ENCODE measurements around the gene ATF1.

The ATF1 gene

GRCh38 chr12:50733706-50734105 is 30.2 kb upstream of the ATF1 start:
- Histone ChIP-seq H3K27ac (ENCODE audit: low read depth, low read length) (no peak overlapping the region), H3K9me3 (ENCODE audit: control insufficient read depth, insufficient read depth, low read length) (no peaks in the 10 kb centered on the region), H3K27me3 (ENCODE audit: control insufficient read depth, insufficient read depth, low read length) (no peaks in the 10 kb centered on the region), H3K4me3 (ENCODE audit: low read depth, low read length) (no peak overlapping the region), H3K4me1 (ENCODE audit: control insufficient read depth, insufficient read depth, low read length) (no peaks in the 10 kb centered on the region), H3K36me3 (ENCODE audit: control insufficient read depth, insufficient read depth, low read length) (peaks cover 68% of the 10 kb centered on the region), H3K9ac (ENCODE audit: low read depth, low read length) (no peak overlapping the region)

- H3K36me3 ChIP-seq (ENCODE audit: control insufficient read depth, insufficient read depth, low read length): peaks cover 69% of the 10 kb centered on the region
- H3K4me1 ChIP-seq (ENCODE audit: control insufficient read depth, insufficient read depth, low read length): no peaks in the 10 kb centered on the region
- H3K4me3 ChIP-seq (ENCODE audit: low read depth, low read length): no peak overlapping the region
- H3K9ac ChIP-seq (ENCODE audit: low read depth, low read length): no peak overlapping the region
- no peaks in the 10 kb centered on the region for H3K27me3 ChIP-seq (ENCODE audit: control insufficient read depth, insufficient read depth, low read length)
- no peak overlapping the region for H3K27ac ChIP-seq (ENCODE audit: low read depth, low read length)
- no peaks in the 10 kb centered on the region for H3K9me3 ChIP-seq (ENCODE audit: control insufficient read depth, insufficient read depth, low read length)
These were observed 29.3 kb upstream of the ATF1 start for GRCh38 chr12:50734409-50735263.

GRCh38 chr12:50739611-50740010 is 24.3 kb upstream of the ATF1 start:
- no peak overlapping the region for H3K4me3 ChIP-seq (ENCODE audit: low read depth, low read length)
- H3K9me3 ChIP-seq (ENCODE audit: control insufficient read depth, insufficient read depth, low read length): no peaks in the 10 kb centered on the region
- H3K9ac ChIP-seq (ENCODE audit: low read depth, low read length): no peak overlapping the region
- H3K27me3 ChIP-seq (ENCODE audit: control insufficient read depth, insufficient read depth, low read length): no peaks in the 10 kb centered on the region
- peaks cover 78% of the 10 kb centered on the region for H3K36me3 ChIP-seq (ENCODE audit: control insufficient read depth, insufficient read depth, low read length)
- H3K4me1 ChIP-seq (ENCODE audit: control insufficient read depth, insufficient read depth, low read length): no peaks in the 10 kb centered on the region
- H3K27ac ChIP-seq (ENCODE audit: low read depth, low read length): no peak overlapping the region

- no peak overlapping the region for H3K4me3 ChIP-seq (ENCODE audit: low read depth, low read length)
- H3K27me3 ChIP-seq (ENCODE audit: control insufficient read depth, insufficient read depth, low read length): no peaks in the 10 kb centered on the region
- H3K27ac ChIP-seq (ENCODE audit: low read depth, low read length): no peak overlapping the region
- no peaks in the 10 kb centered on the region for H3K4me1 ChIP-seq (ENCODE audit: control insufficient read depth, insufficient read depth, low read length)
- H3K36me3 ChIP-seq (ENCODE audit: control insufficient read depth, insufficient read depth, low read length): peaks cover 80% of the 10 kb centered on the region
- H3K9ac ChIP-seq (ENCODE audit: low read depth, low read length): no peak overlapping the region
- no peaks in the 10 kb centered on the region for H3K9me3 ChIP-seq (ENCODE audit: control insufficient read depth, insufficient read depth, low read length)
These were observed 23.6 kb upstream of the ATF1 start for GRCh38 chr12:50740307-50740706.

- H3K9ac ChIP-seq (ENCODE audit: low read depth, low read length): no peak overlapping the region
- peaks cover 79% of the 10 kb centered on the region for H3K36me3 ChIP-seq (ENCODE audit: control insufficient read depth, insufficient read depth, low read length)
These were observed 21.1 kb upstream of the ATF1 start for GRCh38 chr12:50742776-50743175.

GRCh38 chr12:50745861-50746260 is 18.0 kb upstream of the ATF1 start:
- H3K4me1 ChIP-seq (ENCODE audit: control insufficient read depth, insufficient read depth, low read length): peaks cover 2% of the 10 kb centered on the region; the same call in 1 of the 2 replicates
- no peak overlapping the region for H3K9ac ChIP-seq (ENCODE audit: low read depth, low read length)
- H3K27me3 ChIP-seq (ENCODE audit: control insufficient read depth, insufficient read depth, low read length): no peaks in the 10 kb centered on the region
- no peak overlapping the region for H3K4me3 ChIP-seq (ENCODE audit: low read depth, low read length)
- H3K36me3 ChIP-seq (ENCODE audit: control insufficient read depth, insufficient read depth, low read length): peaks cover 52% of the 10 kb centered on the region
- H3K9me3 ChIP-seq (ENCODE audit: control insufficient read depth, insufficient read depth, low read length): no peaks in the 10 kb centered on the region
- H3K27ac ChIP-seq (ENCODE audit: low read depth, low read length): no peak overlapping the region

More at GRCh38 chr12:50742776-50743175, 21.1 kb upstream of the ATF1 start:
- H3K9me3 ChIP-seq (ENCODE audit: control insufficient read depth, insufficient read depth, low read length): no peaks in the 10 kb centered on the region
- H3K4me1 ChIP-seq (ENCODE audit: control insufficient read depth, insufficient read depth, low read length): peaks cover 2% of the 10 kb centered on the region; the same call in 1 of the 2 replicates
- no peak overlapping the region for H3K27ac ChIP-seq (ENCODE audit: low read depth, low read length)
- no peaks in the 10 kb centered on the region for H3K27me3 ChIP-seq (ENCODE audit: control insufficient read depth, insufficient read depth, low read length)
- no peak overlapping the region for H3K4me3 ChIP-seq (ENCODE audit: low read depth, low read length)

- H3K27me3 ChIP-seq (ENCODE audit: control insufficient read depth, insufficient read depth, low read length): no peaks in the 10 kb centered on the region
- H3K36me3 ChIP-seq (ENCODE audit: control insufficient read depth, insufficient read depth, low read length): peaks cover 47% of the 10 kb centered on the region
- no peaks in the 10 kb centered on the region for H3K9me3 ChIP-seq (ENCODE audit: control insufficient read depth, insufficient read depth, low read length)
- H3K27ac ChIP-seq (ENCODE audit: low read depth, low read length): no peak overlapping the region
- H3K9ac ChIP-seq (ENCODE audit: low read depth, low read length): no peak overlapping the region
- no peak overlapping the region for H3K4me3 ChIP-seq (ENCODE audit: low read depth, low read length)
- peaks cover 2% of the 10 kb centered on the region; the same call in 1 of the 2 replicates for H3K4me1 ChIP-seq (ENCODE audit: control insufficient read depth, insufficient read depth, low read length)
These were observed 17.5 kb upstream of the ATF1 start for GRCh38 chr12:50746431-50746830.

GRCh38 chr12:50747817-50748216 is 16.1 kb upstream of the ATF1 start:
- Histone ChIP-seq H3K9me3 (ENCODE audit: control insufficient read depth, insufficient read depth, low read length) (no peaks in the 10 kb centered on the region), H3K9ac (ENCODE audit: low read depth, low read length) (no peak overlapping the region), H3K27ac (ENCODE audit: low read depth, low read length) (no peak overlapping the region), H3K27me3 (ENCODE audit: control insufficient read depth, insufficient read depth, low read length) (no peaks in the 10 kb centered on the region), H3K36me3 (ENCODE audit: control insufficient read depth, insufficient read depth, low read length) (peaks cover 38% of the 10 kb centered on the region), H3K4me3 (ENCODE audit: low read depth, low read length) (no peak overlapping the region), H3K4me1 (ENCODE audit: control insufficient read depth, insufficient read depth, low read length) (peaks cover 2% of the 10 kb centered on the region; the same call in 1 of the 2 replicates)

GRCh38 chr12:50749459-50749882 is 14.4 kb upstream of the ATF1 start:
- H3K27ac ChIP-seq (ENCODE audit: low read depth, low read length): peak overlapping the region; percentile 14
- H3K9me3 ChIP-seq (ENCODE audit: control insufficient read depth, insufficient read depth, low read length): no peaks in the 10 kb centered on the region
- peaks cover 2% of the 10 kb centered on the region; the same call in 1 of the 2 replicates for H3K4me1 ChIP-seq (ENCODE audit: control insufficient read depth, insufficient read depth, low read length)
- H3K27me3 ChIP-seq (ENCODE audit: control insufficient read depth, insufficient read depth, low read length): no peaks in the 10 kb centered on the region
- peaks cover 26% of the 10 kb centered on the region for H3K36me3 ChIP-seq (ENCODE audit: control insufficient read depth, insufficient read depth, low read length)
- no peak overlapping the region for H3K9ac ChIP-seq (ENCODE audit: low read depth, low read length)
- H3K4me3 ChIP-seq (ENCODE audit: low read depth, low read length): no peak overlapping the region

GRCh38 chr12:50750366-50750765 is 13.5 kb upstream of the ATF1 start:
- H3K36me3 ChIP-seq (ENCODE audit: control insufficient read depth, insufficient read depth, low read length): peaks cover 17% of the 10 kb centered on the region
- no peaks in the 10 kb centered on the region for H3K27me3 ChIP-seq (ENCODE audit: control insufficient read depth, insufficient read depth, low read length)
- no peaks in the 10 kb centered on the region for H3K9me3 ChIP-seq (ENCODE audit: control insufficient read depth, insufficient read depth, low read length)
- H3K27ac ChIP-seq (ENCODE audit: low read depth, low read length): no peak overlapping the region
- peaks cover 2% of the 10 kb centered on the region; the same call in 1 of the 2 replicates for H3K4me1 ChIP-seq (ENCODE audit: control insufficient read depth, insufficient read depth, low read length)
- no peak overlapping the region for H3K4me3 ChIP-seq (ENCODE audit: low read depth, low read length)
- no peak overlapping the region for H3K9ac ChIP-seq (ENCODE audit: low read depth, low read length)

- H3K27ac ChIP-seq (ENCODE audit: low read depth, low read length): no peak overlapping the region
- H3K27me3 ChIP-seq (ENCODE audit: control insufficient read depth, insufficient read depth, low read length): no peaks in the 10 kb centered on the region
- H3K36me3 ChIP-seq (ENCODE audit: control insufficient read depth, insufficient read depth, low read length): peaks cover 4% of the 10 kb centered on the region; the same call in 1 of the 2 replicates
- no peak overlapping the region for H3K4me3 ChIP-seq (ENCODE audit: low read depth, low read length)
- H3K9ac ChIP-seq (ENCODE audit: low read depth, low read length): no peak overlapping the region
- no peaks in the 10 kb centered on the region for H3K9me3 ChIP-seq (ENCODE audit: control insufficient read depth, insufficient read depth, low read length)
- peaks cover 2% of the 10 kb centered on the region; the same call in 1 of the 2 replicates for H3K4me1 ChIP-seq (ENCODE audit: control insufficient read depth, insufficient read depth, low read length)
These were observed 11.8 kb upstream of the ATF1 start for GRCh38 chr12:50751948-50752721.

Data from HUES48 (cell line).